Neuronal stem cell (in vitro differentiated cells): ENCODE data around the gene GRIA4.

Experiments
- DNase-seq: peaks from one replicate; pipeline ENCODE4 v3.0.0-alpha.2; 2013; ENCODE audit warnings: low spot score
- H2AFZ ChIP-seq: one replicate; pipeline ENCODE4 v1.6.1; 2013; ENCODE audit warnings: mild to moderate bottlenecking, low read length, inconsistent platforms
- H2AK5ac ChIP-seq: 2 replicates; pipeline ENCODE4 v1.6.1; 2013; ENCODE audit warnings: low read depth, mild to moderate bottlenecking, inconsistent platforms, low read length, moderate library complexity, mixed read lengths
- H2BK120ac ChIP-seq: 2 replicates; pipeline ENCODE4 v1.6.1; 2013; ENCODE audit warnings: low read depth, mild to moderate bottlenecking, inconsistent platforms, low read length, moderate library complexity, mixed read lengths
- H2BK12ac ChIP-seq: one replicate; pipeline ENCODE4 v1.6.1; 2013; ENCODE audit warnings: low read length, inconsistent platforms
- H2BK15ac ChIP-seq: 2 replicates; pipeline ENCODE4 v1.6.1; 2013; ENCODE audit warnings: mild to moderate bottlenecking, low read length, inconsistent platforms, mixed read lengths
- H2BK5ac ChIP-seq: one replicate; pipeline ENCODE4 v1.6.1; 2013; ENCODE audit warnings: inconsistent platforms, mild to moderate bottlenecking, low read length, moderate library complexity
- H3K14ac ChIP-seq: one replicate; pipeline ENCODE4 v1.6.1; 2013; ENCODE audit warnings: low read length, inconsistent platforms
- H3K18ac ChIP-seq: 2 replicates; pipeline ENCODE4 v1.6.1; 2013; ENCODE audit warnings: low read length, inconsistent platforms
- H3K23ac ChIP-seq: 2 replicates; pipeline ENCODE4 v1.6.1; 2013; ENCODE audit warnings: low read depth, mild to moderate bottlenecking, mixed read lengths, low read length, inconsistent platforms; ENCODE audit not compliant: poor library complexity
- H3K27ac ChIP-seq: replicated peaks from 3 replicates; pipeline ENCODE4 v1.5.1; 2013; ENCODE audit warnings: low read length, inconsistent platforms
- H3K27me3 ChIP-seq, 3 experiments: 2 replicates each; pipeline ENCODE4 v1.6.1; 2013; ENCODE audit warnings: low read length in 3 of 3, mild to moderate bottlenecking in 2 of 3, inconsistent platforms in 1 of 3, low read depth in 1 of 3, mixed read lengths in 1 of 3, moderate library complexity in 1 of 3; ENCODE audit not compliant: control insufficient read depth in 3 of 3, insufficient read depth in 3 of 3
- H3K36me3 ChIP-seq, 2 donors: replicated peaks in 1 of 2; 2 replicates each; pipeline ENCODE4 v1.6.1; 2013; ENCODE audit warnings: low read length in 2 of 2; ENCODE audit not compliant: control insufficient read depth in 2 of 2, insufficient read depth in 2 of 2
- H3K4ac ChIP-seq: 2 replicates; pipeline ENCODE4 v1.6.1; 2013; ENCODE audit warnings: inconsistent platforms, mild to moderate bottlenecking, low read length, moderate library complexity
- H3K4me1 ChIP-seq, 2 donors: 1 replicate in 1 of 2; 2 replicates in 1 of 2; pipeline ENCODE4 v1.6.1; 2013; ENCODE audit warnings: low read length in 2 of 2, low read depth in 1 of 2; ENCODE audit not compliant: control insufficient read depth in 2 of 2, insufficient read depth in 1 of 2
- H3K4me2 ChIP-seq: one replicate; pipeline ENCODE4 v1.6.1; 2013; ENCODE audit warnings: mild to moderate bottlenecking, low read length, inconsistent platforms; ENCODE audit not compliant: insufficient read depth, poor library complexity, severe bottlenecking
- H3K4me3 ChIP-seq, 2 donors: 2 replicates each; pipeline ENCODE4 v1.5.1; 2013; ENCODE audit warnings: low read length in 2 of 2, mild to moderate bottlenecking in 2 of 2, inconsistent platforms in 1 of 2, moderate library complexity in 1 of 2
- H3K79me1 ChIP-seq: one replicate; pipeline ENCODE4 v1.6.1; 2013; ENCODE audit warnings: low read depth, mild to moderate bottlenecking, inconsistent platforms, low read length, moderate library complexity
- H3K9ac ChIP-seq: one replicate; pipeline ENCODE4 v1.6.1; 2013; ENCODE audit warnings: mild to moderate bottlenecking, low read depth, low read length, inconsistent platforms; ENCODE audit not compliant: poor library complexity
- H3K9me3 ChIP-seq, 2 donors: replicated peaks in 1 of 2; 2 replicates each; pipeline versions ENCODE3 to v1.6.1; 2013; ENCODE audit warnings: low read length in 2 of 2, mild to moderate bottlenecking in 2 of 2, inconsistent platforms in 1 of 2, low read depth in 1 of 2, mixed read lengths in 1 of 2, moderate library complexity in 1 of 2; ENCODE audit not compliant: control insufficient read depth in 2 of 2, insufficient read depth in 1 of 2
- H4K8ac ChIP-seq: one replicate; pipeline ENCODE4 v1.6.1; 2013; ENCODE audit warnings: low read depth, mild to moderate bottlenecking, inconsistent platforms, low read length, moderate library complexity
- H4K91ac ChIP-seq: one replicate; pipeline ENCODE4 v1.6.1; 2013; ENCODE audit warnings: low read length, low read depth, mild to moderate bottlenecking, inconsistent platforms; ENCODE audit not compliant: poor library complexity
- WGBS, 2 donors: extraction: QIAGEN DNeasy Blood & Tissue Kit; methylation state at CpG; one replicate each; pipeline ENCODE4 v1.1.7; 2013; ENCODE audit warnings: missing lambda C conversion rate in 2 of 2, mixed read lengths in 1 of 2; ENCODE audit not compliant: insufficient read length in 2 of 2, insufficient replicate concordance in 1 of 2; ENCODE audit errors: extremely low coverage in 2 of 2; 5-methylcytosine and 5-hydroxymethylcytosine counted together

The GRIA4 gene

DNA sequence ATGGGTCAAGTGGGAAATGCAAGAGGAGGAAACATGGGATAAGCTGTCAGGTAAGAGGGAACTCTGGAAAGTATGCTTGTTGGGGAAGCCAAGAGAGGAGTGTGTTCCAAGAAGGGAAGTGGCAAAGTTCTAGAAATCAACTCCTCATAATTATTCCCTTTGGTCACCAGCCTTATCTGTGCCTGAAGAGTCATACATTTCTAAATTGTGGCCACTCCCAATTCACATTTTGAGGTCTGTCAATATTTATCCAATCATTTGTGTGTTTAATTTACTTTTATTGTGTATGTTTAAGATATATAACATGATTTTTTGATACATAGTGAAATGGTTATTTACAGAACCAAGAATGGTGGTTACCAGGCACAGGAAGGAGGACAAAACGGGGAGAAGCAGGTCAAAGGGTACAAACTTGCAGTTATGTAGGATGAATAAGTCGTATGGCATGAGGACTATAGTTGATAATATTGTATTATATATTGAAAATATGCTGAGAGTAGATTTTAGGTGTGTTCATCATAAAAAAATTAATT lies 131.7 kb downstream of the GRIA4 start:
- Histone ChIP-seq H2BK15ac (no peak overlapping the region), H2BK5ac (no peak overlapping the region), H2AK5ac (no peak overlapping the region), H2BK12ac (no peak overlapping the region), H3K9ac (no peak overlapping the region), H2BK120ac (no peak overlapping the region), H3K23ac (no peak overlapping the region), H3K36me3 (no peaks in the 10 kb centered on the region), H3K9me3 (no peaks in the 10 kb centered on the region), H3K18ac (no peak overlapping the region), H4K8ac (no peak overlapping the region), H2AFZ (no peak overlapping the region), H3K14ac (no peak overlapping the region), H3K79me1 (no peaks in the 10 kb centered on the region), H3K27ac (no peak overlapping the region), H4K91ac (no peak overlapping the region), H3K27me3 (no peaks in the 10 kb centered on the region), H3K4me3 (no peak overlapping the region), H3K4ac (no peak overlapping the region), H3K4me1 (no peaks in the 10 kb centered on the region), H3K4me2 (no peak overlapping the region)
- no CpG with 5 or more reads among the region's 2 CpGs for WGBS, 2 donors
- no peak for DNase-seq

DNA sequence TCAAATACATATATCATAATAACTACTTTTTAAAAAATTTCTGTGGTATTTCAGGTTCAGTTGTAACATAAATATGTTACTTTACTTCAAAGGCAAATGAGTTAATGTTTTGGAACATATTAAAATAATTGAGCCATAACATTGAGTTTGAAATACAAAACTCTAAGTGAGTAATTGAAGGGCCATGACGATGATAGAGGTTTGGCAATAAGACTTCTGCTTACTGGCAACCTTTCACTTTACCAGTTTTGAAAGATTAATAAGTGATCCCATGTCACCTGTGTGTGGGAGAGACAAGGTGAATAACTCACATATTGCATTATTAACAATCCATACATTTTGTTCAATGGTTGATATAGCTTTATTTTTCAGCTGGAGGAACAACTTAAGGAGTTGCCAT lies 144.4 kb downstream of the GRIA4 start:
- H3K4me2 ChIP-seq, result no peak overlapping the region
- no peak overlapping the region for H3K27ac ChIP-seq
- no peak overlapping the region for H3K23ac ChIP-seq
- no peak for DNase-seq
- H2BK120ac ChIP-seq, result no peak overlapping the region
- H3K9me3 ChIP-seq, result no peaks in the 10 kb centered on the region
- H3K4me3 ChIP-seq, result no peak overlapping the region
- H2BK5ac ChIP-seq, result no peak overlapping the region
- no peak overlapping the region for H2AK5ac ChIP-seq
- no peak overlapping the region for H4K8ac ChIP-seq
- H3K27me3 ChIP-seq, result no peaks in the 10 kb centered on the region
- H2AFZ ChIP-seq, result no peak overlapping the region
- H3K4me1 ChIP-seq, result no peaks in the 10 kb centered on the region
- H4K91ac ChIP-seq, result no peak overlapping the region
- no peak overlapping the region for H3K4ac ChIP-seq
- WGBS, 2 donors, result no CpG with 5 or more reads among the region's 1 CpG
- H2BK15ac ChIP-seq, result no peak overlapping the region
- H3K79me1 ChIP-seq, result no peaks in the 10 kb centered on the region
- H2BK12ac ChIP-seq, result no peak overlapping the region
- no peaks in the 10 kb centered on the region for H3K36me3 ChIP-seq
- no peak overlapping the region for H3K14ac ChIP-seq
- H3K9ac ChIP-seq, result no peak overlapping the region
- no peak overlapping the region for H3K18ac ChIP-seq

DNA sequence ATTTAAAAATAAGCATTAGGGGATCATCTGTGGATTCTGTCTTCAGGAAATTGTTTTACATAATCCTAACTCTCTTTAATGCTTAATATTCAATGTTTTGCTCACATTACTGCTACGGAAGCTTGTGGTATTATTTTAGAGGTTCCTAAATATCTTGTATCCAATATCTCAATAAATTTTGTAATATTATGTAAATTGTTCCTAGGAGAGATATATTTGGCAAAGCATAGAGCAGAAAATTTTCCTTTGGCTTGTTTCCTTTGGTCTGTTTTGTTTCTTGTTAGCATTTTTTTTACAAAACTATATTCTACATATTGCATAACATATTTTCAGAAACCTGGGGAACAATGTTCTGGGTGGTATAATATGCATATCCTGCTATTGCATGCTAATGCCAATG lies 144.8 kb downstream of the GRIA4 start:
- Histone ChIP-seq H4K8ac (no peak overlapping the region), H4K91ac (no peak overlapping the region), H3K4me1 (no peaks in the 10 kb centered on the region), H3K9ac (no peak overlapping the region), H2BK5ac (no peak overlapping the region), H3K27ac (no peak overlapping the region), H3K14ac (no peak overlapping the region), H2BK120ac (no peak overlapping the region), H3K18ac (no peak overlapping the region), H2AFZ (no peak overlapping the region), H2BK12ac (no peak overlapping the region), H2AK5ac (no peak overlapping the region), H3K4me2 (no peak overlapping the region), H2BK15ac (no peak overlapping the region), H3K36me3 (no peaks in the 10 kb centered on the region), H3K23ac (no peak overlapping the region), H3K79me1 (no peaks in the 10 kb centered on the region), H3K4ac (no peak overlapping the region), H3K27me3 (no peaks in the 10 kb centered on the region), H3K4me3 (no peak overlapping the region), H3K9me3 (no peaks in the 10 kb centered on the region)
- no peak for DNase-seq
- no CpG with 5 or more reads among the region's 1 CpG for WGBS, 2 donors

DNA sequence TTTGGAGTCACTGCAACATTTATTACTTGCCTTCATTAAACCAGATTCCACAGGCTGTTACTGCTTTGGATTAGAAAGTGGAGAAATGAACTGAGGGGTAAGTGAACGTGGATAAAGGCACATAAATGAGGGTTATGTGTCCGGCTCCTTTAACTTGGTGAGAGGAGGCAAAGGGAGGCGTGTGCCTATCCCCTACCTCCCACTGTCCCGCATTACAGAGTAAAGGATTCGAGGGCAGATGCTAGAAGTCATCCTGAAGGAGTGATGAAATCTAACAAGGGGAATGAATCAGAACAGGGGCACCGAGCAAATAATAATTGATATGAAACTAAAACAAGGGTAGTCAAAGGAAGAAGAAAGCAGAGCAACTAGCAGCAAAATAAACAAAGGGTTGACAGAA lies 147.2 kb downstream of the GRIA4 start:
- no peaks in the 10 kb centered on the region for H3K79me1 ChIP-seq
- no peak overlapping the region for H2AFZ ChIP-seq
- no peak overlapping the region for H4K8ac ChIP-seq
- H3K9me3 ChIP-seq, result no peaks in the 10 kb centered on the region
- no peak overlapping the region for H2AK5ac ChIP-seq
- H3K14ac ChIP-seq, result no peak overlapping the region
- no peak overlapping the region for H2BK120ac ChIP-seq
- WGBS, 2 donors, result no CpG with 5 or more reads among the region's 6 CpGs
- no peak overlapping the region for H3K4me2 ChIP-seq
- H3K36me3 ChIP-seq, result no peaks in the 10 kb centered on the region
- H2BK5ac ChIP-seq, result no peak overlapping the region
- no peak overlapping the region for H3K27ac ChIP-seq
- H3K4ac ChIP-seq, result no peak overlapping the region
- H3K18ac ChIP-seq, result no peak overlapping the region
- H4K91ac ChIP-seq, result no peak overlapping the region
- H2BK12ac ChIP-seq, result no peak overlapping the region
- no peak overlapping the region for H3K9ac ChIP-seq
- no peak overlapping the region for H3K23ac ChIP-seq
- H2BK15ac ChIP-seq, result no peak overlapping the region
- no peaks in the 10 kb centered on the region for H3K4me1 ChIP-seq
- no peak for DNase-seq
- no peaks in the 10 kb centered on the region for H3K27me3 ChIP-seq
- H3K4me3 ChIP-seq, result no peak overlapping the region
